Upper lobe of left lung (tissue), 4 donors: ENCODE data around the gene TNS3.

Source experiments
- POLR2A ChIP-seq, 4 donors: fragments of 450-650 bp; IDR thresholded peaks; one replicate each; pipeline ENCODE4 v1.5.1; 2016 to 2017; ENCODE audit warnings: antibody characterized with exemption in 4 of 4, mild to moderate bottlenecking in 2 of 4
- TF ChIP-seq, protein P1 (sequence below), 6 experiments: fragments of 450-650 bp in 4 of 6; fragments of 200-600 bp in 2 of 6; sonication (generic) in 2 of 6; IDR thresholded peaks; one replicate each; pipeline ENCODE4 v1.5.1; 2016 to 2019; ENCODE audit warnings: antibody characterized with exemption in 6 of 6

DNA sequence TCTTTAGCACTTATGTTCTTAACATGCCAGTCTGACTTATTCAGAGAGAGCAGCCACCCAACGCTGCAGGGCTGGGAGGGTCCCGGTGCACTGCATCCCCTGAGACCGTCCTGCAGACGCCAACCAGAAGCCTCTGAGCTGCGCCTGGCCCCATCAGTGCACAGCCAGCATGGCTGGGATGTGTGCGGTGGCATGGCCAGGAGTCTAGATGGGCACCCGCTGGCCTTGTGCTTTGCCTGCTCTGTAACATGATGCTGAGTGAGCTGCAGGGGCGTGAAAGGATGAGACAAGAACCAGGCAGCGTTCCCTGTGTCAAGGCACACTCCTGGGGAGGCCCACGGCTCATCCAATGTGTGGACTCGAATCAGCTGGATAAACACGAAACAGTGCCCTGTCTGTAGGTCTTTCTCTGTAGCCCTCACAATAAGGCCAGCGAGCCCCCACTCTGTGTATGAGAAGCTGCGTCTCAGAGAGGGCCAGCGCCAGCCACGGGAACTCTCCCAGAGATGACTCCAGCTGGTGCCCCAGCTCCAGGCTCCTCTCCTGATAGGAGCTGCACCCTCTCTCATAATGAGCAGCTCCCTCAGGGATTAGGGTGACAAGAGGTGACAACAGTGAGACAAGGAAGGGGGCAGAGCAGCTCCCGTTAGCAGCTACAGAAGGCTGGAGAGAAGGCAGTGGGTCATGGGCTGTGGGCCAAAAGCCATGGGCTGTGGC lies 96.8 kb downstream of the TNS3 start:
- TF ChIP-seq POLR2A (IDR thresholded peaks at IDR 0.05) = no peak
- TF ChIP-seq, protein P1, sequence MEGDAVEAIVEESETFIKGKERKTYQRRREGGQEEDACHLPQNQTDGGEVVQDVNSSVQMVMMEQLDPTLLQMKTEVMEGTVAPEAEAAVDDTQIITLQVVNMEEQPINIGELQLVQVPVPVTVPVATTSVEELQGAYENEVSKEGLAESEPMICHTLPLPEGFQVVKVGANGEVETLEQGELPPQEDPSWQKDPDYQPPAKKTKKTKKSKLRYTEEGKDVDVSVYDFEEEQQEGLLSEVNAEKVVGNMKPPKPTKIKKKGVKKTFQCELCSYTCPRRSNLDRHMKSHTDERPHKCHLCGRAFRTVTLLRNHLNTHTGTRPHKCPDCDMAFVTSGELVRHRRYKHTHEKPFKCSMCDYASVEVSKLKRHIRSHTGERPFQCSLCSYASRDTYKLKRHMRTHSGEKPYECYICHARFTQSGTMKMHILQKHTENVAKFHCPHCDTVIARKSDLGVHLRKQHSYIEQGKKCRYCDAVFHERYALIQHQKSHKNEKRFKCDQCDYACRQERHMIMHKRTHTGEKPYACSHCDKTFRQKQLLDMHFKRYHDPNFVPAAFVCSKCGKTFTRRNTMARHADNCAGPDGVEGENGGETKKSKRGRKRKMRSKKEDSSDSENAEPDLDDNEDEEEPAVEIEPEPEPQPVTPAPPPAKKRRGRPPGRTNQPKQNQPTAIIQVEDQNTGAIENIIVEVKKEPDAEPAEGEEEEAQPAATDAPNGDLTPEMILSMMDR (IDR thresholded peaks at IDR 0.05) = no peak
